ENCODE results near the gene CAPG. TPM values are rescaled to one million over a fixed set of nuclear protein-coding genes. Genes with fewer than 3 reads are reported as not detected.

Gene CAPG
- total and polyA plus RNA-seq, 12 donors = 0.83 to 30.4 (median 6.3) TPM

GRCh38 chr2:85428343-85428881 lies 18.2 kb upstream of the CAPG start:
- Histone ChIP-seq H3K36me3 (no peaks in the 10 kb centered on the region), H3K9me3 (no peaks in the 10 kb centered on the region), H3K4me3 (no peak overlapping the region), H3K27me3 (no peaks in the 10 kb centered on the region), H3K4me1 (peaks cover 0 to 28% (median 6%) of the 10 kb centered on the region in 9 donors), H3K27ac (peak overlapping the region in 1 of 10 donors; percentile 57)
- 74 to 81% methylated on average over 7 of the region's 7 CpGs for WGBS, 2 donors
- DNase-seq (no peak), ATAC-seq (no peak)
- intact Hi-C loops (cut with DNase I) = no loop called here
- TF ChIP-seq CTCF (IDR thresholded peaks at IDR 0.05) = no peak

- no peak for TF ChIP-seq CTCF (IDR thresholded peaks at IDR 0.05)
- Histone ChIP-seq H3K9me3 (no peaks in the 10 kb centered on the region), H3K36me3 (no peaks in the 10 kb centered on the region), H3K27me3 (no peaks in the 10 kb centered on the region), H3K4me1 (peaks cover 0 to 25% (median 0%) of the 10 kb centered on the region in 9 donors), H3K27ac (peak overlapping the region in 1 of 10 donors; percentile 21), H3K4me3 (no peak overlapping the region)
- ATAC-seq (no peak), DNase-seq (no peak)
- WGBS, 2 donors = 67 to 77% methylated on average over 3 of the region's 3 CpGs
- intact Hi-C loops (cut with DNase I) = no loop called here
Measured at GRCh38 chr2:85427300-85427835, 17.2 kb upstream of the CAPG start.

DNA sequence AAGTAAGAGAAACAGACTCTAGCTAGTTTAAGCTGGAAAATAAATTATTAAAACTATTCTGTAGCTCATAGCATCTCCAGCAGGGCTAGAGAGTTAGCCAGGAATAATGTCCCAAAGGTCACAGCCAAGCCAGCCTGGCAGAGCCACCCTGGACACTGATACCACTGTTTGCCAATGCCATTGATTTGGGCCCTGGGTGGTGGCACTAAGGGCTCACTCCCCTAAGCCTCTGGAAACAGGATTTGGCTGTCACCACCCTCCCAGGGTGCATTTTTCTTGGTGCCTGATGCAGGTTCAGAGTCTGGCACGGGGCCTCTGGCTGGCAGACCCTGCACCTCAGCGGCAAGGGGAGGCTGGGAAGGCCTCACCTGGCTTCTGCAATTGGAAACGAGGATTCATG lies 15.4 kb upstream of the CAPG start:
- H3K4me3 ChIP-seq = no peak overlapping the region
- H3K27me3 ChIP-seq = no peaks in the 10 kb centered on the region
- DNase-seq = no peak
- H3K36me3 ChIP-seq = no peaks in the 10 kb centered on the region
- H3K9me3 ChIP-seq = no peaks in the 10 kb centered on the region
- H3K4me1 ChIP-seq = peaks cover 5 to 34% (median 11%) of the 10 kb centered on the region in 9 donors
- no peak for ATAC-seq
- H3K27ac ChIP-seq = no peak overlapping the region
- intact Hi-C loops (cut with DNase I) = no loop called here
- no peak for TF ChIP-seq CTCF (IDR thresholded peaks at IDR 0.05)
- 93 to 96% methylated on average over 3 of the region's 3 CpGs for WGBS, 2 donors

DNA sequence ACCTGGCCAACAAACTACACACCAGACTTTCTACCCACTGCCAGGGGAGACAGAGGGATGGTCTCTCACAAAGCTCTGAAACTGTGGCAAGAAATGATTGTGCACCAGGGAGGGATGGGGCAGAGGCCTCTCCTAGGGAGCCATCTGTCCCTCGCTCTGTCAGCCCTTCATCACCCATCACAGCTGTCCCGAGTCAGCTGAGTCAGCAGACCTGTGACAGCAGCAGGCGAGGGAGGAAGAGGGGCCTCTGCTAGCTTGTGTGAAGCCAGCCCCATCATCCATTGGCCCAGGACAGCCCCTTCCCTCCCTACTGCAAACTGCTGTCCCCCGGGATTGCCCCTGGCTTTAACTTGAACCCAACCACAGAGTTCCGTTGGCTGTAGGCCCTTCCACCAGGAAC lies 13.4 kb upstream of the CAPG start:
- ATAC-seq (no peak), DNase-seq (no peak)
- H3K36me3 ChIP-seq = no peaks in the 10 kb centered on the region
- peaks cover 12 to 42% (median 29%) of the 10 kb centered on the region in 9 donors for H3K4me1 ChIP-seq
- H3K27me3 ChIP-seq = no peaks in the 10 kb centered on the region
- H3K4me3 ChIP-seq = no peak overlapping the region
- no peak for TF ChIP-seq CTCF (IDR thresholded peaks at IDR 0.05)
- 72 to 79% methylated on average over 5 of the region's 5 CpGs for WGBS, 2 donors
- H3K27ac ChIP-seq = no peak overlapping the region
- no peaks in the 10 kb centered on the region for H3K9me3 ChIP-seq
- intact Hi-C loops (cut with DNase I) = loop anchor here in 2 of 10 donors (2.0 to 5.0 kb wide), 2 partner anchors 114 to 127 kb away; partner anchors contain the start of gene MAT2A (in 1 of the 2)
